ENCODE data around the gene MTG2. TPM values are rescaled to one million over a fixed set of nuclear protein-coding genes. Genes with fewer than 3 reads are reported as not detected.

Gene MTG2
- total and polyA plus RNA-seq, 2 of the 4 experiments (the other 2 are of a cell fraction) = 11.5 to 25.2 TPM

DNA sequence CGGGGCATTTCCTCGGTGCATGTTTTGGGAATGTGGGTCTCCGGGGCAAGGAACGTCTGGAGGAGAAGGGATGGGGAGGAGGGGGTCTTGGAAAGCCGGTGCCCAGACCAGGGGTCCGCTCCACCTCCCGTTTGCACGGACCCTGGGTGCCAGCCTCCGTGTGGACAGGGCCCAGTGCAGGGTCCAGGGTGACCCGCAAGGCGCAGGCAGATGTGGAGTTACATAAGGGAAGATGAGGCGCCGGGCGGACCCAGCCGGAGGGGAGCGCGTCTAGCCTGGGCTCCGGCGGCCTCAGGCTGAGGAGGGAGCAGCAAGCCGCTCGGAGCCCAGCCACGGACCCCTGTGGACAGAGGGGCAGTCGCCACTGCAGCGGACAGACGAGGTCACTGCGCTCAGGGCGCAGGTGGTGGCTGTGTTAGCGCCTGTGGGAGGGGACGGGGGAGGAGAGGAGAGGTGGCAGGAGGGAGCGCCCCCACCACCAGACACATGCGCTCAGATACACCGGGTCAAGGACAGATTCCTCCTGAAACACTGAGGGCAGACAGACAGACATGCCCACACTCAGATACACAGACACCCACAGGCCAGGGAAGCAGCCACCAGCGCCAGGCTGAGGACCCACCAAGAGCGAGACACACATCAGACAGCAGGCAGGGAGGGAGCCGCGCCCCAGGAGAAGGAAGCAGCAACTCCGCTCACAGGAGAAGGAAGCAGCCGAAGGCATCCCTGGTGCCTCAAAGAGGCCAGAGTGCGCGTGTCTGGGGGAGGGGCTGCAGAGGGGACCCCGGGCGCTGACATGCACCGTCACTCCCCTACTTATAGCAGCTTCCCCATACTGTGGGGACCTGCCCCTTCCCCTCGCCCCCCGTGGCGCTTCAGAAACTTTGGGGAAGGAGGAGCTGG is 38.1 kb downstream of the MTG2 start:
- no peaks in the 10 kb centered on the region for H3K9me3 ChIP-seq (ENCODE audit: control insufficient read depth, insufficient read depth, low read length)
- no peak overlapping the region for H3K9ac ChIP-seq (ENCODE audit: low read depth, low read length)
- no peak overlapping the region for H2BK5ac ChIP-seq (ENCODE audit: low read depth, low read length, poor library complexity, severe bottlenecking)
- no peak overlapping the region for H4K8ac ChIP-seq (ENCODE audit: low read depth in 2 of 2, low read length in 2 of 2)
- H2BK15ac ChIP-seq (ENCODE audit: low read depth, low read length) = no peak overlapping the region
- H4K91ac ChIP-seq (ENCODE audit: insufficient read depth, low read depth, low read length) = no peak overlapping the region
- TF ChIP-seq RAD21 (IDR thresholded peaks at IDR 0.05; ENCODE audit: low read length) (no peak), CHD1 (IDR thresholded peaks at IDR 0.05; ENCODE audit: low read depth, low read length) (no peak), MAFK (IDR thresholded peaks at IDR 0.05; ENCODE audit: low read depth, low read length) (no peak)
- TF ChIP-seq, protein P1, sequence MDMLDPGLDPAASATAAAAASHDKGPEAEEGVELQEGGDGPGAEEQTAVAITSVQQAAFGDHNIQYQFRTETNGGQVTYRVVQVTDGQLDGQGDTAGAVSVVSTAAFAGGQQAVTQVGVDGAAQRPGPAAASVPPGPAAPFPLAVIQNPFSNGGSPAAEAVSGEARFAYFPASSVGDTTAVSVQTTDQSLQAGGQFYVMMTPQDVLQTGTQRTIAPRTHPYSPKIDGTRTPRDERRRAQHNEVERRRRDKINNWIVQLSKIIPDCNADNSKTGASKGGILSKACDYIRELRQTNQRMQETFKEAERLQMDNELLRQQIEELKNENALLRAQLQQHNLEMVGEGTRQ (IDR thresholded peaks at IDR 0.05; ENCODE audit: low read depth, low read length) = no peak
- BruUV-seq (replicated peaks) = no TSS peak
- H3K14ac ChIP-seq (replicated peaks; ENCODE audit: low read depth, low read length) = no peak overlapping the region
- no peak overlapping the region for H3K4ac ChIP-seq (ENCODE audit: low read depth, low read length)
- no peaks in the 10 kb centered on the region for H3K9me1 ChIP-seq (ENCODE audit: insufficient read depth, low read length)
- dilution Hi-C loops (cut with HindIII; ENCODE audit: low sequenced_read_pairs, unreplicated experiment) (no loop called here), in situ Hi-C loops (cut with MboI; ENCODE audit: low sequenced_read_pairs) (no loop called here), intact Hi-C loops (cut with micrococcal nuclease) (no loop called here)
- 0% methylated on average over 2 of the region's 46 CpGs; no CpG with 5 or more reads in 1 of the 2 experiments for WGBS, 2 experiments (ENCODE audit: extremely low coverage in 2 of 2, insufficient read length in 1 of 2)
- CTCF ChIA-PET = no interaction called here
- no peak for ATAC-seq (ENCODE audit: low read depth)
- no peak overlapping the region for H2AFZ ChIP-seq (replicated peaks; ENCODE audit: low read length, poor library complexity)
- peaks cover 12% of the 10 kb centered on the region for H4K20me1 ChIP-seq (ENCODE audit: insufficient read depth, low read length)
- H3K23ac ChIP-seq (ENCODE audit: low read depth, low read length) = no peak overlapping the region
- H3K4me1 ChIP-seq (ENCODE audit: control insufficient read depth, insufficient read depth, low read length) = no peaks in the 10 kb centered on the region
- H3K79me1 ChIP-seq (ENCODE audit: low read depth in 1 of 2, low read length in 2 of 2) = no peaks in the 10 kb centered on the region
- peaks cover 88% of the 10 kb centered on the region for H3K27me3 ChIP-seq (ENCODE audit: control insufficient read depth, insufficient read depth, low read length)
- DNase-seq = no peak
- no peak overlapping the region for H3K56ac ChIP-seq (ENCODE audit: extremely low read depth, insufficient read depth, low read length)
- H3K4me3 ChIP-seq (ENCODE audit: insufficient read depth, low read depth, low read length) = no peak overlapping the region
- no peaks in the 10 kb centered on the region for H3K36me3 ChIP-seq (ENCODE audit: control insufficient read depth, insufficient read depth, low read length)
- no peak overlapping the region for H2AK5ac ChIP-seq (ENCODE audit: low read depth, low read length)
- H2BK120ac ChIP-seq (ENCODE audit: low read depth, low read length) = no peak overlapping the region
- no peak overlapping the region for H2BK20ac ChIP-seq (ENCODE audit: low read depth, low read length)
- H3K18ac ChIP-seq (ENCODE audit: low read depth, low read length) = no peak overlapping the region
- H3K4me2 ChIP-seq (ENCODE audit: low read depth, low read length) = no peak overlapping the region
- H4K5ac ChIP-seq (ENCODE audit: low read depth, low read length) = no peak overlapping the region
- POLR2A ChIA-PET (ENCODE audit: unreplicated experiment) = no interaction called here
- no peak overlapping the region for H3K27ac ChIP-seq (ENCODE audit: insufficient read depth, low read length)
- H2AK9ac ChIP-seq (replicated peaks; ENCODE audit: low read depth, low read length, poor library complexity) = no peak overlapping the region

Data from IMR-90 (cell line).